Activated CD4-positive, alpha-beta memory T cell treated with anti-CD3 and anti-CD28 coated beads for 36 hours (primary cell): ENCODE measurements around the gene CDH12. TPM values are rescaled to one million over a fixed set of nuclear protein-coding genes. Genes with fewer than 3 reads are reported as not detected.
"Not testable (repeated sequence)": the region's sequence is repeated elsewhere in the genome, so short reads cannot be mapped to it uniquely, and the experiment has no call there.

ENCODE experiments used
- CTCF ChIA-PET: fragments of 350-600 bp; sonication (Branson Sonifier 250); formaldehyde crosslinking; loops from one replicate; lab custom pipeline; 2021; ENCODE audit warnings: antibody characterized with exemption, inconsistent platforms; lab: Charles Lee
- POLR2A ChIA-PET: fragments of 350-600 bp; sonication (Branson Sonifier 250); formaldehyde crosslinking; loops from one replicate; lab custom pipeline; 2021; ENCODE audit warnings: antibody characterized with exemption; lab: Charles Lee
- DNase-seq: peaks from one replicate; pipeline ENCODE4 v3.0.0-alpha.2; 2020
- H3K27ac Mint-ChIP-seq: one replicate; pipeline ENCODE4 v1.8.0; 2021; ENCODE audit warnings: mixed read lengths
- H3K27me3 Mint-ChIP-seq: one replicate; pipeline ENCODE4 v1.8.0; 2021; ENCODE audit warnings: mixed read lengths
- H3K36me3 Mint-ChIP-seq: one replicate; pipeline ENCODE4 v1.8.0; 2021; ENCODE audit warnings: mixed read lengths
- H3K4me1 Mint-ChIP-seq: one replicate; pipeline ENCODE4 v1.8.0; 2021; ENCODE audit warnings: low read depth, mixed read lengths
- H3K4me3 Mint-ChIP-seq: one replicate; pipeline ENCODE4 v1.8.0; 2021; ENCODE audit warnings: mild to moderate bottlenecking, mixed read lengths
- H3K9me3 Mint-ChIP-seq: one replicate; pipeline ENCODE4 v1.8.0; 2021; ENCODE audit warnings: mixed read lengths
- intact Hi-C: fragments of 100-400 bp; cut with micrococcal nuclease; formaldehyde crosslinking; loops from one replicate; pipeline ENCODE4 v1.15.1; 2023
- total RNA-seq, 2 experiments: library from RNA; stranded (reverse); gene quantifications; one replicate each; pipeline ENCODE4 v1.2.3, GENCODE V29; 2021

CDH12 gene
- total RNA-seq, 2 experiments from 2014 or later, result not detected

DNA sequence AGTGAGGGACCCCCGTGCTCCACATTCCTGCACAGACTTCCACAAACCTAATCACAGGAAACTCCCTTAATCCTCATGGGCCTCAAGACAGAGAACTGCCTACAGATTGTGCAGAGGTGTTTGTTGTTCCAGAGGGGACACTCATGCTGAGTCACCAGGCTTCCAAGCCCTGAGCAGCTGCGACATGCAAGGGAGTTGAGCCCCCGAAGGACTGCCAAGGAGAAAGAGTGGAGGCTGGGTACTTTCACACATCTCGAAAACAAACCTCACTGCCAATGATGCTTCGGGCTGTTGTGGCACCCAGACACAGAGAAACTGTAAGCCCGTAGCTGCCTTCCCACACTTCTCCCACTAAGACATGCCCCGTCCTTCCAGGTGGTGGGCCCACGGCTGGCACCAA, 480.8 kb downstream of the CDH12 start:
- ChIA-PET CTCF (no interaction called here), POLR2A (interaction anchor here (0.5 kb wide), 1 partner anchor 632 kb away, joined by 3 read pairs; no protein-coding TSS in a partner anchor)
- intact Hi-C loops, result no loop called here
- Mint-ChIP-seq H3K27me3 (no peaks in the 10 kb centered on the region), H3K4me1 (no peaks in the 10 kb centered on the region), H3K9me3 (peaks cover 12% of the 10 kb centered on the region), H3K36me3 (no peaks in the 10 kb centered on the region), H3K4me3 (no peak overlapping the region), H3K27ac (no peak overlapping the region)
- no peak for DNase-seq

GRCh38 chr5:22354956-22355355, 498.2 kb downstream of the CDH12 start:
- intact Hi-C loops, result no loop called here
- Mint-ChIP-seq H3K4me1 (no peaks in the 10 kb centered on the region), H3K9me3 (peaks cover 14% of the 10 kb centered on the region), H3K27ac (no peak overlapping the region), H3K4me3 (no peak overlapping the region), H3K36me3 (no peaks in the 10 kb centered on the region), H3K27me3 (no peaks in the 10 kb centered on the region)
- DNase-seq, result no peak
- ChIA-PET POLR2A (interaction anchor here (0.6 kb wide), 1 partner anchor 733 kb away, joined by 3 read pairs; no protein-coding TSS in a partner anchor), CTCF (no interaction called here)

GRCh38 chr5:22352493-22352892, 500.7 kb downstream of the CDH12 start:
- Mint-ChIP-seq H3K9me3 (peaks cover 9% of the 10 kb centered on the region), H3K27me3 (no peaks in the 10 kb centered on the region), H3K27ac (no peak overlapping the region), H3K4me1 (no peaks in the 10 kb centered on the region), H3K4me3 (no peak overlapping the region), H3K36me3 (no peaks in the 10 kb centered on the region)
- no peak for DNase-seq
- CTCF ChIA-PET, result no interaction called here
- intact Hi-C loops, result no loop called here
- POLR2A ChIA-PET, result no interaction called here

DNA sequence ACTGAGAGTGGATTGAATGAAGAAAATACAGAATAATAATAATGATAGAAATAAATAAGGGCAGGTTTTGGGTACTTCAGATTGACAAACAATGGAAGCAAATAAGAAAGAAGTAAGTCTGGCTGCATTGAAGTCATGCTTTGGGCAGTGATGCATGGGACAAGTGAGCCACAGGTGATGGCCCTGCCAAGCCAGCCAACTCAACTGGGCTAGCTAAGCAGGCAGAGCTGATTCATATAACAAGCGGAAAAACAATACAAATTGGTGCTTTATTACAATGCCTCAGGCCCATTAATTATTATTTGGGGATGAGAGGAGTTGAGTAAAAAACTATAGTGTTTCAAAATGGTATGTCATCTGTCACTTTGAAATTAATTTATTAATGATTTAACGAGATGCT, 502.0 kb downstream of the CDH12 start:
- Mint-ChIP-seq H3K4me1 (no peaks in the 10 kb centered on the region), H3K27me3 (no peaks in the 10 kb centered on the region), H3K4me3 (no peak overlapping the region), H3K9me3 (peaks cover 7% of the 10 kb centered on the region), H3K36me3 (no peaks in the 10 kb centered on the region), H3K27ac (no peak overlapping the region)
- DNase-seq, result no peak
- ChIA-PET CTCF (no interaction called here), POLR2A (no interaction called here)
- intact Hi-C loops, result no loop called here

DNA sequence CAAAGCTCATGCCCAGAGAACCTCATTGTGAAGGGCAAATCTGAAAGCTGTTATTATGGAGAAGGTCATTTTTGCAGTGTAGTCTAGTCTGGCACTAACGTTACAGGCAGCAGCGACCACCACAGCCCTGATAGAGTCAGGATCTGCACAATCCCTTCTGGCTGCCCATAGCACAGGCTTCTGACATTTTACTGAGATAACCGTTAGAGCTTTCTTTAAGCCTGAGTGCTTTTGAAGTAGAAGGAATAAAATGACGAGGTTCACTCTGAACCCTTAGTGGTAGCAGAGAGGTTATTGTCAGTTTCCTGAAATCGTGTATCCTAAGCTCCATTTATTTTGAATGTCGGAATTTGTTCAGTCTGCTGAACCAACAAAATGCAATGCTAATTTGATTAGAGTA, 505.1 kb downstream of the CDH12 start:
- Mint-ChIP-seq H3K36me3 (no peaks in the 10 kb centered on the region), H3K9me3 (peaks cover 5% of the 10 kb centered on the region), H3K27ac (no peak overlapping the region), H3K27me3 (no peaks in the 10 kb centered on the region), H3K4me3 (no peak overlapping the region), H3K4me1 (no peaks in the 10 kb centered on the region)
- intact Hi-C loops, result no loop called here
- POLR2A ChIA-PET, result no interaction called here
- no peak for DNase-seq
- CTCF ChIA-PET, result no interaction called here

DNA sequence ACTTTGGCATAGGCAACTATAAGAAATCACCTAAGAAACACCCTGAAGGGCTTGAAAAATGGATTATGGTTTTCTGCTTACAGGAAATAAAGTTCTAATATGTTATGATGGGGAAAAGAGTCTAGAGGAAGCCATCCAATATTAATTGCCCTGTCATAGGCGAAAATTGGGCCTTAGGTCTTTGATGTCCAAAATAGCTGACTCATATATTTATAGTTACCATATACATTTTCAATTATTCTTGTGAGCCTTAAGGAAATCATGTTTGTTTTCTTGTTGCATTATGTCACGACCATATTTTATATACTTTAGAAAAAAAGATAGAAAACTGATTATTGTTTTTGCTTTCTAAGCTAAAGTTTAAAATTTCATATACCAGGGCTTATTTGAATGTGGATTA, 509.1 kb downstream of the CDH12 start:
- Mint-ChIP-seq H3K9me3 (peaks cover 9% of the 10 kb centered on the region), H3K4me3 (no peak overlapping the region), H3K4me1 (no peaks in the 10 kb centered on the region), H3K27ac (no peak overlapping the region), H3K36me3 (no peaks in the 10 kb centered on the region), H3K27me3 (no peaks in the 10 kb centered on the region)
- intact Hi-C loops, result no loop called here
- no peak for DNase-seq
- POLR2A ChIA-PET, result no interaction called here
- CTCF ChIA-PET, result no interaction called here

- peaks cover 22% of the 10 kb centered on the region for H3K9me3 Mint-ChIP-seq
- POLR2A ChIA-PET, result no interaction called here
- H3K36me3 Mint-ChIP-seq, result no peaks in the 10 kb centered on the region
- H3K4me1 Mint-ChIP-seq, result no peaks in the 10 kb centered on the region
- no peak overlapping the region for H3K27ac Mint-ChIP-seq
- CTCF ChIA-PET, result interaction anchor here (0.7 kb wide), 1 partner anchor 753 kb away, joined by 3 read pairs; no protein-coding TSS in a partner anchor
- H3K4me3 Mint-ChIP-seq, result no peak overlapping the region
- intact Hi-C loops, result no loop called here
- no peaks in the 10 kb centered on the region for H3K27me3 Mint-ChIP-seq
- no peak for DNase-seq
These were observed 511.7 kb downstream of the CDH12 start for GRCh38 chr5:22341406-22341805.

- POLR2A ChIA-PET, intact Hi-C loops, H3K4me1 Mint-ChIP-seq, H3K27me3 Mint-ChIP-seq, H3K36me3 Mint-ChIP-seq, H3K4me3 Mint-ChIP-seq, CTCF ChIA-PET, H3K27ac Mint-ChIP-seq, DNase-seq: not testable (repeated sequence)
- peaks cover 43% of the 10 kb centered on the region for H3K9me3 Mint-ChIP-seq
These were observed 520.2 kb downstream of the CDH12 start for GRCh38 chr5:22332949-22333348.

DNA sequence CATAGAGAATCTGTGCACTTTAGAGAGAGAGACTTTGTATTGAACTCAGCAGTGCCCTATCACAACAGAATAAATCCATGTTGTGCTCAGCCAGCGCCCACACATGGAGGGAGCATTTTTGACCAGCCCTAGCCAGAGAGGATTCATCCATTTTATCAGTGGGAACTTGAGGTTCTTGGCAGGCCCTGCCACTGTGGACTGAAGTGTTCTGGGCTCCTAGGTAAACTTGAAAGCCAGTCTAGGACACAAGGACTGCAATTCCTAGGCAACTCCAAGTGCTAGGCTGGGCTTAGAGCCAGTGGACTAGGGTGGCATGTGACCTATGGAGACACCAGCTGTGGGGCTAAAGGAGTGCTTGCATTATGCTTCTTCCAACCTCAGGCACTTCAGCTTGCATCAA, 523.5 kb downstream of the CDH12 start:
- Mint-ChIP-seq H3K27me3 (no peaks in the 10 kb centered on the region), H3K36me3 (no peaks in the 10 kb centered on the region), H3K4me3 (no peak overlapping the region), H3K4me1 (no peaks in the 10 kb centered on the region), H3K9me3 (peaks cover 23% of the 10 kb centered on the region), H3K27ac (no peak overlapping the region)
- DNase-seq, result no peak
- intact Hi-C loops, result no loop called here
- POLR2A ChIA-PET, result no interaction called here
- CTCF ChIA-PET, result no interaction called here

- Mint-ChIP-seq H3K9me3 (peaks cover 17% of the 10 kb centered on the region), H3K4me1 (no peaks in the 10 kb centered on the region), H3K27me3 (no peaks in the 10 kb centered on the region), H3K36me3 (no peaks in the 10 kb centered on the region), H3K27ac (no peak overlapping the region), H3K4me3 (no peak overlapping the region)
- POLR2A ChIA-PET, result no interaction called here
- intact Hi-C loops, result no loop called here
- DNase-seq, result no peak
- CTCF ChIA-PET, result no interaction called here
These were observed 533.3 kb downstream of the CDH12 start for GRCh38 chr5:22319798-22320197.

DNA sequence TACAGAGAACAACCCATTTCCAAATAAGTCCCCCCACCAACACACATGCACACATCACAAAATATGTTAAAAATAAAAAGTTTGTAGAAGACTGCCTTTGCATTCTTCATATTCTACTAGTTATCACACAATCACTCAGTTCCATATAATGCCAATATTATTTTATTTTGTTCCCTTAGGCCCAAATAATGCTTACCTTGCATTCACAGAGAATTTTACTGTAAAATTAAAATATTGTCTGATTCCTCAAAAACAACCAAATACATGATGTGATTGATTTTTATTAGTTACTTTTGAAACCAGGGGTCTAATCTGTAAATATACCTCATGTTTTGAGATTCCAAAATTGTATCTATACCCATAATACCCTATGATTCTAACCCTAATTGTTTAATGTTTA, 536.9 kb downstream of the CDH12 start:
- ChIA-PET CTCF (no interaction called here), POLR2A (no interaction called here)
- peaks cover 18% of the 10 kb centered on the region for H3K9me3 Mint-ChIP-seq
- H3K27ac Mint-ChIP-seq, result no peak overlapping the region
- no peaks in the 10 kb centered on the region for H3K4me1 Mint-ChIP-seq
- no peak for DNase-seq
- intact Hi-C loops, result no loop called here
- H3K27me3 Mint-ChIP-seq, result no peaks in the 10 kb centered on the region
- no peak overlapping the region for H3K4me3 Mint-ChIP-seq
- no peaks in the 10 kb centered on the region for H3K36me3 Mint-ChIP-seq

DNA sequence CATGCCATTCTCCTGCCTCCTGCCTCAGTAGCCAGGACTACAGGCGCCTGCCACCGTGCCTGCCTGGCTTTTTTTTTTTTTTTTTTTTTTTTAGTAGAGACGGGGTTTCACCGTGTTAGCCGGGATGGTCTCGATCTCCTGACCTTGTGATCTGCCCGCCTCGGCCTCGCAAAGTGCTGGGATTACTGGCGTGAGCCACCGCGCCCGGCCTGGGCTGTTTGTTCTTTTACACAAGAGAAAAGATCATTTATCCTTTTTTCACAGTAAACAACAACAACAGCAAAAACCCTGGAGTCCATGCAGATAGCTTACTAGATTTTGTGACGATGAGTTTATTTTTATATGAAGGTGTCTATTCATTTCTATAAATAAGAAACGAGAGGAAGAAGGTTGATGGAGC, 538.1 kb downstream of the CDH12 start:
- H3K4me3 Mint-ChIP-seq, CTCF ChIA-PET, H3K36me3 Mint-ChIP-seq, DNase-seq, H3K27ac Mint-ChIP-seq, POLR2A ChIA-PET, H3K4me1 Mint-ChIP-seq, H3K27me3 Mint-ChIP-seq, intact Hi-C loops: not testable (repeated sequence)
- peaks cover 16% of the 10 kb centered on the region for H3K9me3 Mint-ChIP-seq

- Mint-ChIP-seq H3K4me3 (no peak overlapping the region), H3K36me3 (no peaks in the 10 kb centered on the region), H3K27ac (no peak overlapping the region), H3K27me3 (no peaks in the 10 kb centered on the region), H3K9me3 (peaks cover 15% of the 10 kb centered on the region), H3K4me1 (no peaks in the 10 kb centered on the region)
- DNase-seq, result no peak
- POLR2A ChIA-PET, result no interaction called here
- intact Hi-C loops, result no loop called here
- CTCF ChIA-PET, result no interaction called here
These were observed 538.6 kb downstream of the CDH12 start for GRCh38 chr5:22314548-22314947.
